BLaER1 treated with 17β-estradiol and CSF1 and Interleukin-3, amounts not matched to agents 10 nM and 100 nM (cell line): ENCODE measurements around the gene KAT7.

Experiments used
- H3K27ac ChIP-seq, 11 experiments: shearing (Covaris generic); formaldehyde crosslinking; 2 replicates each; pipeline ENCODE4 v1.8.1; 2022
- H3K27me3 ChIP-seq, 11 experiments: shearing (Covaris generic); formaldehyde crosslinking; 2 replicates each; pipeline ENCODE4 v1.8.1; 2022
- H3K36me3 ChIP-seq, 11 experiments: shearing (Covaris generic); formaldehyde crosslinking; 2 replicates each; pipeline ENCODE4 v1.8.1; 2022
- H3K4me1 ChIP-seq, 10 experiments: shearing (Covaris generic); formaldehyde crosslinking; 2 replicates each; pipeline ENCODE4 v1.8.1; 2022
- H3K4me2 ChIP-seq, 11 experiments: shearing (Covaris generic); formaldehyde crosslinking; 2 replicates each; pipeline ENCODE4 v1.8.1; 2022
- H3K4me3 ChIP-seq, 10 experiments: shearing (Covaris generic); formaldehyde crosslinking; 2 replicates each; pipeline ENCODE4 v1.8.1; 2022
- H3K9ac ChIP-seq, 11 experiments: shearing (Covaris generic); formaldehyde crosslinking; 2 replicates each; pipeline ENCODE4 v1.8.1; 2022
- H3K9me3 ChIP-seq, 11 experiments: shearing (Covaris generic); formaldehyde crosslinking; replicated peaks in 1 of 11; 2 replicates each; pipeline ENCODE4 v1.8.1; 2022
- H4K20me1 ChIP-seq, 11 experiments: shearing (Covaris generic); formaldehyde crosslinking; 2 replicates each; pipeline ENCODE4 v1.8.1; 2022
- Cebpa-rat ChIP-seq, 11 experiments: shearing (Covaris generic); IDR thresholded peaks; 2 replicates each; pipeline ENCODE4 v1.8.1; 2022

Gene KAT7

DNA sequence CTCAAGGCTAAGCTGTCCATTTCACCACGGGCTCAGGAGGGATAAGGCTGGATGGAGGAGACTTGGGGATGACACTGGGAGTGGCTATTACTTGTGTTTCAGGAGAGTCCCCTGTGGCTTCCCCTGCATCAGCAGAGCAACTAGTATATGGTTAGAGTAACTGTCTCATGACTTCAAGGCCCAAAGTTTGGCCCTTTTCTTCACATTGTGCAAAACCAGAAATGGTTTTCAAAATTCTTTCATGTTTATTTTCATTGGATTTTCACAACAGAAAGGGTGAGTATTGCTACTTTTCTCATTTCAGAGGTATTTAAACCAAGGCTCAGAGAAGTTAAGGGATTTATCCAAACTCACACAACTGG, 77.5 kb downstream of the KAT7 start:
- Histone ChIP-seq H3K9ac (no peak overlapping the region), H3K4me3 (no peak overlapping the region), H4K20me1 (peaks cover 0 to 4% (median 0%) of the 10 kb centered on the region in 11 experiments; a peak in 1 of 22 replicates), H3K4me2 (no peak overlapping the region), H3K36me3 (no peaks in the 10 kb centered on the region), H3K27me3 (peaks cover 0 to 17% (median 10%) of the 10 kb centered on the region in 11 experiments; a peak in 8 of 22 replicates), H3K27ac (no peak overlapping the region), H3K4me1 (peaks cover 11 to 41% (median 20%) of the 10 kb centered on the region in 10 experiments; a peak in 19 of 20 replicates), H3K9me3 (no peaks in the 10 kb centered on the region)
- no peak for TF ChIP-seq Cebpa-rat (IDR thresholded peaks at IDR 0.05)

DNA sequence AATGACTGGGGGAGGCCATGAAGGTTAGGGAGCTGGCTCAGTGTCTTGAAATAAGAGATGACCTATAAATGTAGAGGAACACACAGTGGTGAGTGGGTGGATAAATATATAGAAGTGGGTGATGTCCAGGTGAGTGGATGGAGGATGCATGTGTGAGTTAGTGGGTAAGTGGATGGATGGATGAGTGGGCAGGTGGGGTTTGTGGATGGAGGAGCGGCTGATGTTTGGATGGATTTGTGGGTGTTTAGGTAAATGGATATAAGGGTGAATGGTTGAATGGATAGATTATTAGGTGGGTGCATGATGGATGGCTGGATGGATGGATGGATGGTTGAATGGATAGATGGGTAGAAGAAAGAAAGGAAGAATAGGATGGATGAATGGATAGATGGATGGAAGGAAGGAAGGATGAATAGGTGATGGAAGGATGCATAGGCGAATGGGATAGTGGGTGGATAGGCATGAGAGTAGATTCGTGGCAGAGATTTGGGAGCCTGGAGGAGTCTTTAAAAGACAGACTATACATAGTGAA, 78.5 kb downstream of the KAT7 start:
- Histone ChIP-seq H3K36me3 (no peaks in the 10 kb centered on the region), H3K4me3 (no peak overlapping the region), H3K27ac (no peak overlapping the region), H3K27me3 (peaks cover 0 to 17% (median 10%) of the 10 kb centered on the region in 11 experiments; a peak in 8 of 22 replicates), H3K9ac (no peak overlapping the region), H3K4me1 (peaks cover 11 to 32% (median 19%) of the 10 kb centered on the region in 10 experiments; a peak in 19 of 20 replicates), H3K9me3 (no peaks in the 10 kb centered on the region), H4K20me1 (0 out of 22 replicates have a peak, but pooled peaks cover 0 to 7% (median 0%) of the 10 kb centered on the region in 11 experiments), H3K4me2 (no peak overlapping the region)
- TF ChIP-seq Cebpa-rat (IDR thresholded peaks at IDR 0.05), result no peak

DNA sequence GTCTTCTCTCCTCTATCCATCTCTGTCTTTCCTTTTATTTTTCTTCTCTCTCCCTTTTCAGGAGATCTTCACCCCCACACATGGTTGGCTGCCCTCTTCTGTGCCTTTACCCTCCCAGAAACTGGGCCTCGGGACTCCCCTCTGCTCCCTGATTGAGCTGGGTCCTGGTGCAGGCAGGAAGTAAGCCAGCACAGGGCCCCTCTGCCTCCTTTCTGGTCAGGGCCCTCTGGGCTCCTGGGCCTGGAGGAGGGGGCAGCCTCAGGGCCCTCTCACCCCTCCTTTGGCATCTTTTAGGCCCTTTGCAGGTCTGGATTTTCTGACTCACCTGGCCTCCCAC, 80.5 kb downstream of the KAT7 start:
- Histone ChIP-seq H4K20me1 (0 out of 22 replicates have a peak, but pooled peaks cover 0 to 7% (median 0%) of the 10 kb centered on the region in 11 experiments), H3K9me3 (no peaks in the 10 kb centered on the region), H3K27ac (peak overlapping the region in 3 of 11 experiments; percentile 3 to 7 (median 4); a peak in 1 of 22 replicates), H3K27me3 (peaks cover 0 to 6% (median 0%) of the 10 kb centered on the region in 11 experiments; a peak in 5 of 22 replicates), H3K4me3 (no peak overlapping the region), H3K4me2 (peak overlapping the region in 10 of 11 experiments; percentile 3 to 62 (median 35); a peak in 11 of 22 replicates), H3K4me1 (peaks cover 13 to 35% (median 23%) of the 10 kb centered on the region in 10 experiments; a peak in 19 of 20 replicates), H3K9ac (peak overlapping the region in 6 of 11 experiments; percentile 10 to 46 (median 28); a peak in 3 of 22 replicates), H3K36me3 (no peaks in the 10 kb centered on the region)
- no peak for TF ChIP-seq Cebpa-rat (IDR thresholded peaks at IDR 0.05)

DNA sequence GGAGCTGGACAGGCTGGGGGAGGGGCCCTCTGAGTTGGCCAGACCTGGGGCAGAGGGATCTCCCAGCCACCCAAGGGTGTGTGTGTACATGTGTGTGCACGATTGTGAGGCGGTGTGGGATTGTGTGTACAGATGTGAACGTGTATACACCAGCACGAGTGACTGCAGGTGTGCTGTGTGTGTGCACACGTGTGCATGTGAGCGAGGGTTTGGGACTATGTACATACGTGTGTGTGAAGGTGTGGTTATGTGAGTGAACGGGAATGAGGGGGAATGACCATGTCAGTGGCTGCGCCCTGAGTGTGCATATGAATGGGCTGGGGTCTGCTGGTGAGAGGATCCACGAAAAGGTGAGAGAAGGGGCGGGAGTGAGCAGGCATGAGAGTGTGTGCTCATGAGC, 81.8 kb downstream of the KAT7 start:
- no peak for TF ChIP-seq Cebpa-rat (IDR thresholded peaks at IDR 0.05)
- Histone ChIP-seq H3K27me3 (peaks cover 0 to 13% (median 4%) of the 10 kb centered on the region in 11 experiments; a peak in 11 of 22 replicates), H3K4me1 (peaks cover 13 to 35% (median 23%) of the 10 kb centered on the region in 10 experiments; a peak in 19 of 20 replicates), H3K9ac (no peak overlapping the region), H3K4me3 (no peak overlapping the region), H3K27ac (no peak overlapping the region), H3K36me3 (no peaks in the 10 kb centered on the region), H4K20me1 (0 out of 22 replicates have a peak, but pooled peaks cover 0 to 7% (median 0%) of the 10 kb centered on the region in 11 experiments), H3K4me2 (no peak overlapping the region), H3K9me3 (no peaks in the 10 kb centered on the region)

DNA sequence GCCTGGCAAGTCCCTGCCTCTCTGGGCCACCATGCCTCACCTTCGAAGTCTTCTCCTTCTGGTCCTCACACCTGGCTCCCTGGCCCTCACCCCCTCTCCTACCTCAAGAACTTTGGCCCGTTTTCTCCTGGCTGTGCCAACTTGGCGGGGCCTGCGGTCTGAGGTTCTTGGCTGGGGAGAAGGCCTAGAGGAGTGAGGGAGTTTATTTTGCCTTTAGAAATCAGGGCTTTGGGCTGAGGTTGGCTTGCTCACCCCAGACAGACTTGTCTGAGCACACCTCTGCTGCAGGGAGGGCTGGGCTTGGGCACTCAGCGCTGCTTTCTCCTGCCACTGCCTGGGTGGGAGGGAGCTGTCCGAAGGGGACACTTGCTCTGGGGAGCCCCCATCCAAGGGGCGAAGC, 82.7 kb downstream of the KAT7 start:
- Histone ChIP-seq H3K27ac (no peak overlapping the region), H3K36me3 (no peaks in the 10 kb centered on the region), H3K4me1 (peaks cover 13 to 35% (median 23%) of the 10 kb centered on the region in 10 experiments; a peak in 19 of 20 replicates), H3K4me2 (no peak overlapping the region), H3K9me3 (no peaks in the 10 kb centered on the region), H3K4me3 (no peak overlapping the region), H4K20me1 (0 out of 22 replicates have a peak, but pooled peaks cover 0 to 7% (median 0%) of the 10 kb centered on the region in 11 experiments), H3K27me3 (peaks cover 5 to 22% (median 14%) of the 10 kb centered on the region in 11 experiments; a peak in 21 of 22 replicates), H3K9ac (no peak overlapping the region)
- TF ChIP-seq Cebpa-rat (IDR thresholded peaks at IDR 0.05), result no peak

DNA sequence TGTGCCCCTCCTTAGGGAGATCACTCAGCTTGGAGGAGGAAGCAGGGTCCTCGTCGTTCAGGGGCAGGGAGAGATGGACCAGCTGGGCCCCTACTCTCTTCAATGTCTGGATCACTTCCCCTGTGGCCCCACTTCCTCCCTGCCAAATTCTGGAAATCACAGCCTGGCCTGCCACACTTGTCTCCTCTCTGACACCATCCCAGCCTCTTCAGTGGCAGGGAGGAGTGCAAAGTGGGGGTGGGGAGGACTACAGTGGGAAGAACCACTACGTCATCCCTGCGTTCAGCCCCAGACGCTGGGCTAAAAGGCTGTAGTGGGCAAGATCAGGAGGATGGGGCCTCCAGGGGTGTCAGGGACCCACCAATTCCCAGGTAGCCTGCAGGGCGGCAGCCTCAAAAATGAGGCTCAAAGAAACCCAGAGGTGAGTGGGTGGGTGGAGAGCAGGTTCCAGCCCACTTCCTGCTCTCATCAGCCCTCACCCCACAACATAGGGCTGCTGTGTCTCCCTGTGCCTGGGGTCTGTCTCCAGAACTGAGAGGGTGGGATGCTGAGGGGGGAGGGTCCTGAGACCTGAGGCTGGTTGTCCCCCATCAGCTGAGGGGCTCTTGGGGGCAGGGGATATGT, 84.4 kb downstream of the KAT7 start:
- Histone ChIP-seq H3K27ac (peak overlapping the region in 1 of 11 experiments; percentile 23; a peak in 1 of 22 replicates), H3K4me3 (no peak overlapping the region), H3K36me3 (no peaks in the 10 kb centered on the region), H3K4me1 (peaks cover 13 to 41% (median 33%) of the 10 kb centered on the region in 10 experiments), H3K27me3 (peaks cover 21 to 38% (median 30%) of the 10 kb centered on the region in 11 experiments), H3K9me3 (no peaks in the 10 kb centered on the region), H3K9ac (no peak overlapping the region), H4K20me1 (peaks cover 0 to 7% (median 0%) of the 10 kb centered on the region in 11 experiments; a peak in 1 of 22 replicates), H3K4me2 (peak overlapping the region; percentile 8 to 88 (median 49); a peak in 19 of 22 replicates)
- no peak for TF ChIP-seq Cebpa-rat (IDR thresholded peaks at IDR 0.05)

DNA sequence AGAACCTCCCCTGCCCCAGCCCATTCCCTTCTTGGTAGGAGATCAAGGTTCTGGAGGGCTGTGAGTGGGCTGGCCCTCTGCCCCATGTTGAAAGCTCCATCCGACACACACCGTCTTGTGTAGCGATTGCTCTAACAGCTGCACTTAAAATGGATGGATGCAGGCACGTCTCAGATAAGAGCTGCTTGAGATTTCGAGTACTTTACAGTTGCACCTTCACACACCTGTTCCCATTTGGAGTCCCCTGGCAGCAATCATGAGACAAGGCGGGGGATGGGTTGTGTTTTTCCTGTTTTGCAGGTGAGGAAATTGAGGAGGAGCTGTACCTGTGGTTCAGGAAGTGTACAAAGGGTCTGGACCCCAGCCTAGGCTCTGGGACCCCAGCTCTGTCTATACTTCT, 85.0 kb downstream of the KAT7 start:
- Histone ChIP-seq H3K4me1 (peaks cover 13 to 40% (median 32%) of the 10 kb centered on the region in 10 experiments), H3K27me3 (peaks cover 24 to 41% (median 33%) of the 10 kb centered on the region in 11 experiments), H4K20me1 (peaks cover 0 to 7% (median 0%) of the 10 kb centered on the region in 11 experiments; a peak in 1 of 22 replicates), H3K27ac (no peak overlapping the region), H3K9me3 (no peaks in the 10 kb centered on the region), H3K36me3 (no peaks in the 10 kb centered on the region), H3K4me2 (peak overlapping the region in 10 of 11 experiments; percentile 23 to 88 (median 59); a peak in 18 of 22 replicates), H3K9ac (no peak overlapping the region), H3K4me3 (no peak overlapping the region)
- no peak for TF ChIP-seq Cebpa-rat (IDR thresholded peaks at IDR 0.05)

DNA sequence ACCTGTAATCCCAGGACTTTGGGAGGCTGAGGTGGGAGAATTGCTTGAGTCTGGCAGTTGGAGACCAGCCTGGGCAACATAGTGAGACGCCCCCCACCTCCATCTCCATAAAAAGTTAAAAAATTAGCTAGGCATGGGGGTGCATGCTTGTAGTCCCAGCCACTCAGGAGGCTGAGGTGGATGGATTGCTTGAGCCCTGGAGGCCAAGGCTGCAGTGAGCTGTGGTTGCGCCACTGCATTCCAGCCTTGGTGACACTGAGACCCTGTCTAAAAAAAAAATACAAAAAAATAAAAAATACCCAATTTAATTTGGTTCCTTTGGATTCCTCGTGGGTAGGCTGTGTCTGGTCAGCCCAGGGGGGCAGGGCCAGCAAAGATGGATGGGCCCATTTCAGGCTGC, 85.4 kb downstream of the KAT7 start:
- Histone ChIP-seq H4K20me1 (peaks cover 0 to 7% (median 0%) of the 10 kb centered on the region in 11 experiments; a peak in 1 of 22 replicates), H3K4me1 (peaks cover 13 to 36% (median 31%) of the 10 kb centered on the region in 10 experiments), H3K9ac (no peak overlapping the region), H3K27me3 (peaks cover 24 to 42% (median 33%) of the 10 kb centered on the region in 11 experiments), H3K9me3 (no peaks in the 10 kb centered on the region), H3K4me3 (no peak overlapping the region), H3K4me2 (peak overlapping the region in 2 of 11 experiments; percentile 69 to 78; a peak in 1 of 22 replicates), H3K36me3 (no peaks in the 10 kb centered on the region), H3K27ac (no peak overlapping the region)
- no peak for TF ChIP-seq Cebpa-rat (IDR thresholded peaks at IDR 0.05)

DNA sequence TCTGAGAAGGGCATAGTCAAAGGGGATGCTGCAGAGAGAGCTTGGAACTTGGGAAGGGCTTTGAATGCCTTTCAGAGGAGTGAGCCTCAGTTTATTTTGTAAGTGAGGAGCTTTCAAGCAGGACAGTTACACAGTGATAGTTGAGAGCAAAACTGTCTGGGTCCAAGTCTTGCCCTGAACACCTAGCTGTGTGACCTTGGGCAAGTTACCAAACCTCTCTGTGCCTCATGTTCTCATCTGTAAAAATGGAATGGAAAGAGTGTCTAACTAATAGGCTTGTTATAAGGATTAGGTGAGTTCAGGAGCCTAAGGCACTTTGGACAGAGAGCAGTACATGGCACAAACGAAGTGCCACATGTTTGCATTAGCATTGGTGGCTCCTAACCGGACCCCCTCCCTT, 86.4 kb downstream of the KAT7 start:
- no peak for TF ChIP-seq Cebpa-rat (IDR thresholded peaks at IDR 0.05)
- Histone ChIP-seq H3K4me1 (peaks cover 13 to 26% (median 23%) of the 10 kb centered on the region in 10 experiments), H3K36me3 (no peaks in the 10 kb centered on the region), H3K4me2 (no peak overlapping the region), H3K27ac (no peak overlapping the region), H3K9ac (no peak overlapping the region), H3K9me3 (no peaks in the 10 kb centered on the region), H4K20me1 (peaks cover 0 to 7% (median 0%) of the 10 kb centered on the region in 11 experiments; a peak in 1 of 22 replicates), H3K4me3 (no peak overlapping the region), H3K27me3 (peaks cover 24 to 51% (median 40%) of the 10 kb centered on the region in 11 experiments)
